Astrocyte (in vitro differentiated cells and primary cell): ENCODE data around the gene FOS.

Source experiments
- CTCF ChIP-seq: IDR thresholded peaks from 2 replicates; pipeline ENCODE4 v1.5.1; 2011; ENCODE audit warnings: low read depth, mild to moderate bottlenecking, inconsistent platforms, low read length, moderate library complexity; ENCODE audit not compliant: insufficient read depth
- EZH2 ChIP-seq: IDR thresholded peaks from 2 replicates; pipeline ENCODE4 v1.6.1; 2012; ENCODE audit warnings: mild to moderate bottlenecking, low read length, inconsistent platforms; ENCODE audit not compliant: insufficient read depth

- TF ChIP-seq CTCF (no peak), EZH2 (no peak)
These were observed 13.5 kb downstream of the FOS start for GRCh38 chr14:75292101-75292563.
